ENCODE measurements around the gene FETUB.
A peak's percentile ranks its signal among the peaks of the same experiment; 100 is the strongest.

The FETUB gene

GRCh38 chr3:186651678-186652215, 11.5 kb downstream of the FETUB start:
- DNase-seq (ENCODE audit: low read depth, low spot score): no peak
- no peak overlapping the region for H3K4me3 ChIP-seq (ENCODE audit: low read length)
- no peak overlapping the region for H3K27ac ChIP-seq (ENCODE audit: low read length)
- H3K9me3 ChIP-seq (ENCODE audit: control insufficient read depth, insufficient read depth, low read length): no peaks in the 10 kb centered on the region
- no peaks in the 10 kb centered on the region for H3K27me3 ChIP-seq (ENCODE audit: control insufficient read depth, insufficient read depth, low read length)
- no peaks in the 10 kb centered on the region for H3K4me1 ChIP-seq (ENCODE audit: control insufficient read depth, insufficient read depth, low read length)
- no CpG with 5 or more reads among the region's 3 CpGs for WGBS (ENCODE audit: insufficient coverage, insufficient read length)
- no peaks in the 10 kb centered on the region; the same call in 1 of the 2 replicates for H3K36me3 ChIP-seq (ENCODE audit: control insufficient read depth, insufficient read depth, low read length)

- H3K4me3 ChIP-seq (ENCODE audit: low read length): no peak overlapping the region
- H3K27ac ChIP-seq (ENCODE audit: low read length): no peak overlapping the region
- H3K9me3 ChIP-seq (ENCODE audit: control insufficient read depth, insufficient read depth, low read length): no peaks in the 10 kb centered on the region
- DNase-seq (ENCODE audit: low read depth, low spot score): no peak
- no CpG with 5 or more reads among the region's 7 CpGs for WGBS (ENCODE audit: insufficient coverage, insufficient read length)
- H3K27me3 ChIP-seq (ENCODE audit: control insufficient read depth, insufficient read depth, low read length): no peaks in the 10 kb centered on the region
- no peaks in the 10 kb centered on the region for H3K4me1 ChIP-seq (ENCODE audit: control insufficient read depth, insufficient read depth, low read length)
- H3K36me3 ChIP-seq (ENCODE audit: control insufficient read depth, insufficient read depth, low read length): no peaks in the 10 kb centered on the region; the same call in 1 of the 2 replicates
Measured at GRCh38 chr3:186653080-186653707, 13.0 kb downstream of the FETUB start.

- H3K27me3 ChIP-seq (ENCODE audit: control insufficient read depth, insufficient read depth, low read length): no peaks in the 10 kb centered on the region
- no peak overlapping the region for H3K27ac ChIP-seq (ENCODE audit: low read length)
- no CpG with 5 or more reads among the region's 6 CpGs for WGBS (ENCODE audit: insufficient coverage, insufficient read length)
- peak; percentile 50 for DNase-seq (ENCODE audit: low read depth, low spot score)
- H3K4me1 ChIP-seq (ENCODE audit: control insufficient read depth, insufficient read depth, low read length): no peaks in the 10 kb centered on the region
- H3K9me3 ChIP-seq (ENCODE audit: control insufficient read depth, insufficient read depth, low read length): no peaks in the 10 kb centered on the region
- no peaks in the 10 kb centered on the region; the same call in 1 of the 2 replicates for H3K36me3 ChIP-seq (ENCODE audit: control insufficient read depth, insufficient read depth, low read length)
- no peak overlapping the region for H3K4me3 ChIP-seq (ENCODE audit: low read length)
Measured at GRCh38 chr3:186653984-186654383, 13.8 kb downstream of the FETUB start.

- WGBS (ENCODE audit: insufficient coverage, insufficient read length): no CpG with 5 or more reads among the region's 7 CpGs
Measured at GRCh38 chr3:186663361-186664118, 23.3 kb downstream of the FETUB start.

GRCh38 chr3:186664119-186664495, 23.9 kb downstream of the FETUB start:
- no peak for DNase-seq (ENCODE audit: low read depth, low spot score)
- Histone ChIP-seq H3K36me3 (ENCODE audit: control insufficient read depth, insufficient read depth, low read length) (no peaks in the 10 kb centered on the region), H3K9me3 (ENCODE audit: control insufficient read depth, insufficient read depth, low read length) (no peaks in the 10 kb centered on the region), H3K4me1 (ENCODE audit: control insufficient read depth, insufficient read depth, low read length) (peaks cover 6% of the 10 kb centered on the region; the same call in 1 of the 2 replicates), H3K4me3 (ENCODE audit: low read length) (no peak overlapping the region), H3K27me3 (ENCODE audit: control insufficient read depth, insufficient read depth, low read length) (no peaks in the 10 kb centered on the region), H3K27ac (ENCODE audit: low read length) (no peak overlapping the region)

More at GRCh38 chr3:186663361-186664118, 23.3 kb downstream of the FETUB start:
- Histone ChIP-seq H3K4me1 (ENCODE audit: control insufficient read depth, insufficient read depth, low read length) (peaks cover 6% of the 10 kb centered on the region; the same call in 1 of the 2 replicates), H3K9me3 (ENCODE audit: control insufficient read depth, insufficient read depth, low read length) (no peaks in the 10 kb centered on the region), H3K27me3 (ENCODE audit: control insufficient read depth, insufficient read depth, low read length) (no peaks in the 10 kb centered on the region), H3K36me3 (ENCODE audit: control insufficient read depth, insufficient read depth, low read length) (no peaks in the 10 kb centered on the region), H3K4me3 (ENCODE audit: low read length) (no peak overlapping the region), H3K27ac (ENCODE audit: low read length) (peak overlapping the region; percentile 76)
- DNase-seq (ENCODE audit: low read depth, low spot score): no peak

GRCh38 chr3:186664506-186664905, 24.3 kb downstream of the FETUB start:
- no peaks in the 10 kb centered on the region for H3K27me3 ChIP-seq (ENCODE audit: control insufficient read depth, insufficient read depth, low read length)
- no CpG with 5 or more reads among the region's 4 CpGs for WGBS (ENCODE audit: insufficient coverage, insufficient read length)
- H3K27ac ChIP-seq (ENCODE audit: low read length): no peak overlapping the region
- DNase-seq (ENCODE audit: low read depth, low spot score): no peak
- no peaks in the 10 kb centered on the region for H3K36me3 ChIP-seq (ENCODE audit: control insufficient read depth, insufficient read depth, low read length)
- H3K4me3 ChIP-seq (ENCODE audit: low read length): no peak overlapping the region
- H3K4me1 ChIP-seq (ENCODE audit: control insufficient read depth, insufficient read depth, low read length): peaks cover 6% of the 10 kb centered on the region; the same call in 1 of the 2 replicates
- H3K9me3 ChIP-seq (ENCODE audit: control insufficient read depth, insufficient read depth, low read length): no peaks in the 10 kb centered on the region

GRCh38 chr3:186665625-186666188, 25.5 kb downstream of the FETUB start, which contains the start of gene HRG:
TSS of gene HRG (plus strand) at chr3:186666014. CDS start at chr3:186666032, 18 bp downstream.
- Histone ChIP-seq H3K4me3 (ENCODE audit: low read length) (no peak within 1 kb of the TSS), H3K27me3 (ENCODE audit: control insufficient read depth, insufficient read depth, low read length) (no peaks in the 10 kb centered on the region), H3K27ac (ENCODE audit: low read length) (no peak within 1 kb of the TSS), H3K4me1 (ENCODE audit: control insufficient read depth, insufficient read depth, low read length) (peaks cover 6% of the 10 kb centered on the region; the same call in 1 of the 2 replicates), H3K36me3 (ENCODE audit: control insufficient read depth, insufficient read depth, low read length) (no peaks in the 10 kb centered on the region), H3K9me3 (ENCODE audit: control insufficient read depth, insufficient read depth, low read length) (no peaks in the 10 kb centered on the region)
- DNase-seq (ENCODE audit: low read depth, low spot score): no peak
- no CpG with 5 or more reads among the region's 8 CpGs for WGBS (ENCODE audit: insufficient coverage, insufficient read length)

- Histone ChIP-seq H3K27me3 (ENCODE audit: control insufficient read depth, insufficient read depth, low read length) (no peaks in the 10 kb centered on the region), H3K4me3 (ENCODE audit: low read length) (no peak overlapping the region), H3K9me3 (ENCODE audit: control insufficient read depth, insufficient read depth, low read length) (no peaks in the 10 kb centered on the region), H3K36me3 (ENCODE audit: control insufficient read depth, insufficient read depth, low read length) (no peaks in the 10 kb centered on the region), H3K4me1 (ENCODE audit: control insufficient read depth, insufficient read depth, low read length) (peaks cover 5% of the 10 kb centered on the region; the same call in 1 of the 2 replicates), H3K27ac (ENCODE audit: low read length) (no peak overlapping the region)
- no peak for DNase-seq (ENCODE audit: low read depth, low spot score)
- WGBS (ENCODE audit: insufficient coverage, insufficient read length): no CpG with 5 or more reads among the region's 6 CpGs
Measured at GRCh38 chr3:186668426-186668825, 28.2 kb downstream of the FETUB start.

- no peaks in the 10 kb centered on the region for H3K27me3 ChIP-seq (ENCODE audit: control insufficient read depth, insufficient read depth, low read length)
- no peak overlapping the region for H3K27ac ChIP-seq (ENCODE audit: low read length)
- DNase-seq (ENCODE audit: low read depth, low spot score): no peak
- WGBS (ENCODE audit: insufficient coverage, insufficient read length): no CpG with 5 or more reads among the region's 2 CpGs
- H3K9me3 ChIP-seq (ENCODE audit: control insufficient read depth, insufficient read depth, low read length): no peaks in the 10 kb centered on the region
- H3K4me3 ChIP-seq (ENCODE audit: low read length): no peak overlapping the region
- no peaks in the 10 kb centered on the region for H3K36me3 ChIP-seq (ENCODE audit: control insufficient read depth, insufficient read depth, low read length)
- H3K4me1 ChIP-seq (ENCODE audit: control insufficient read depth, insufficient read depth, low read length): peaks cover 2% of the 10 kb centered on the region; the same call in 1 of the 2 replicates
Measured at GRCh38 chr3:186669378-186670084, 29.3 kb downstream of the FETUB start.

- no peaks in the 10 kb centered on the region for H3K36me3 ChIP-seq (ENCODE audit: control insufficient read depth, insufficient read depth, low read length)
- no peaks in the 10 kb centered on the region for H3K9me3 ChIP-seq (ENCODE audit: control insufficient read depth, insufficient read depth, low read length)
- peaks cover 2% of the 10 kb centered on the region; the same call in 1 of the 2 replicates for H3K4me1 ChIP-seq (ENCODE audit: control insufficient read depth, insufficient read depth, low read length)
- no peak for DNase-seq (ENCODE audit: low read depth, low spot score)
- no peak overlapping the region for H3K27ac ChIP-seq (ENCODE audit: low read length)
- no peaks in the 10 kb centered on the region for H3K27me3 ChIP-seq (ENCODE audit: control insufficient read depth, insufficient read depth, low read length)
- no peak overlapping the region for H3K4me3 ChIP-seq (ENCODE audit: low read length)
Measured at GRCh38 chr3:186670155-186670554, 30.0 kb downstream of the FETUB start.
